GM21526 (cell line): ENCODE data around the gene VWF.

Experiments
- ATAC-seq: cut with Tn5 transposase; IDR thresholded peaks from one replicate; pipeline ENCODE4 v1.9.1; 2021; ENCODE audit warnings: moderate library complexity; ENCODE audit not compliant: unreplicated experiment, low FRiP score

Gene VWF

GRCh38 chr12:5966486-5967095 is 157.9 kb downstream of the VWF start:
- no peak for ATAC-seq

DNA sequence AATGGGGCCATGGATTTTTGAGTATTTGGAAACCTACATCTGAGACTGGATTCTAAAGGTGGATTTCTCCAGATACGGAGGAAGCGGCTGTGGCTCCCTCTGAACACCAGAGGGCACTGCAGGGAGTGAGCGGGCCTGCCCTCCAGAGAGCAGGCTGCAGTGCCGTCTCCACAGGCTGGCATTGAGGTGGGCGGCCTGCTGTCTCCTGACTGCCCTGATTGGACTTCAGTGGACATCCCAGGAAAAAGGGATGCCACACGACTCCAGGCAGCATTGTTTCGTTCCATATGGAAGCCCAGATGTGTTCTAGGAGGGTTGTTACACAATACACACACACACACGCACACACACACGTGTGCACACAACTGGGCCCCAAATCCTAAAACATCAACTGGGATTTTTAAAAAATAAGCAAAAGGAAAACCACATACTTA is 158.5 kb downstream of the VWF start:
- no peak for ATAC-seq

DNA sequence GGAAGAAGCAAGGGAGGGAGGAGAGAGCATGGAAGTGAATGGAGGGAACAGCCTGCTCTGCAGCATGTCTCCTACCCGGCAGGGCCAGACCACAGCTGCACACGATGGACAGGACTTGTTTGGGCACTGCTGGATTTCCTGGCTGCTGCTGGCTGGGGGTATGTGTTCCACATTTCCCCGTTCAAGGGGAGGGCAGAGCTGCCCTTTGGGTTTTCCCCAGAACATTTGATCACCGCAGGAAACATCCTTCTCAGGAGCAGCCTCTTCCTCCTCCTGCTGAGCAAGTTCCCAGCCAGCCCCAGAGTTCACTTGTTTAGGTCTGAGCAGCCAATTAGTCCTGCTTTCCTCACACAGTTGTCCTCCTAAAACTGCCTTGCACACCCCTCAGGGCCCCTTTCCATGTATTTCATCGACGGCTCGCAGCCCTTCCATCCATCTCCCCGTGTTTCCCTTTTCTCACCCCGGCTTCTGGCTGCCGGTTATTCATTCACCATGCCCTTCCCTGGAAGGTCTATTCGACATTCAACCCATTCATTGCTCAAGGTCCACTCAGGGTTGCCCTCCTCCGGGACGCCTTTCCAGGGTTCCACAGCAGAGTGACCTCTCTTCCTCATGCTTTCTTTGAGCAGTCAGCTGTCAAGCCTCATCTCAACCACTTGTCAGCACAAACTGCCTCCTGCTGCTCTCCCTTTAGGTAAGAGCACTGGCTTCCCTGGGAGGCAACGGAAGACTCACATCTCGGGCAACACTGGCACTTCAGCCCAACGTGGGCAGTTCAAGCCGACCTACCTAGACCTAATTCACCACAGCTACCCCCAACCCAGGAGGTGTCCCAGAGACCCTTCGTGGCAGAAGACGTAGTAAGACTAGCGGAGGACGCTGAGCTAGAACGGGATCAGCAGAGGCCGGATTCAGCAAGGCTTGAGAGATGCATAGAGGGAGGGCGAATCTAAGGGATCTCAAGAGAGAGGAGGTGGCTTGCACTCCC is 159.3 kb downstream of the VWF start:
- ATAC-seq = no peak

DNA sequence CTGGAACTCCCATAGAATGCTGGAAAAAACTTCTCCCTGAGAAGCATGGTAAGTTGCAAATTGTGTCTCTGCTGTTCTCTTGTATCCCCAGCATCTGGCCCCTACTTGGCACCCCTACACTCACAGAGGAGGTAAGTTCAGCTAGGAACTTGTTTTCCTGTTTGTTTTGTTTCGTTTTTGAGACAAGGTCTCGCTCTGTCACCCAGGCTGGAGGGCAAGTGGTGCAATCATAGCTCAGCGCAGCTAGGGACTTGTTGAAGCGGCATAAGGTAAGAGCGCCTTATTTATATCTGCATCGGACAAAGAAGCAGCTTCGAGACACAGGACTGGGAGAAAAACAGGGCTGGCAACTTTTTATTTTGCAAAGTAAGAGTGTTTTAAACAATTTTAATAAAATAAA is 161.0 kb downstream of the VWF start:
- no peak for ATAC-seq

- ATAC-seq = no peak
These were observed 163.7 kb downstream of the VWF start for GRCh38 chr12:5960783-5961182.

GRCh38 chr12:5956987-5957386 is 167.5 kb downstream of the VWF start:
- ATAC-seq = no peak

- no peak for ATAC-seq
These were observed 169.8 kb downstream of the VWF start for GRCh38 chr12:5954661-5955060.

DNA sequence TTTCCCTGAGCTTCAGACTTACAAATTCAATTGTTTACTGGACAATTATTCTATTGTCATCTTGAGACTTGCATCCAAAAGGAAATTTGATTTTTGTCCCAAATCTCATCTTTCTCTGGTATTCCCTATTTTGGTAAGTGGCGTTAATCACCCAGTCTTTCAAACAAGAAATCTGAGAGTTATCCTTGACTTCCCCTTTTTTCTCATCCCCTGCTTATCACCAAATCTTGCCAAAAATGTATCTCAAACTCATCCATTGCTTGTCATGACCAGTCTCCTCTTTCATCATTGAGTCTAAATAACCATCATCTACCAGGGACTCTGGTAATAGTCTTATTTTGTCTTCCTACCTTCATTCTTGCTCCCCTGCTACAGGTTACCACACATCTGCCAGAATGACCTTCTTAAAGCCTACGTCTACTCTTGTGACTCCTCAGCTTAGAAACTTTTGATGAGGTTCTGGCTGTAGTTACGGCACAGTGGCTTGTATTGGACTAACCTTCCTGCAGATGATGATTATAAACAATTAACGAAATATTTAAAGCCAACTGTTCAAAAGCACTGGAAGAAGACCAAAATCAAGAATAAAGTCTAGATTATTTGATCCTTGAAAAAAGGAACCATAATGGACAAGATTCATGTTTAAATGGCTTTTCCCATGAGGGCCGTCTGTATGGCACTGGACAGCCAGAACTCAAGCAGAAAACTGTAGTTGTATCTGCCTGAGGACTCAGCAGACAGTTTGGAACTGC is 170.5 kb downstream of the VWF start:
- no peak for ATAC-seq

DNA sequence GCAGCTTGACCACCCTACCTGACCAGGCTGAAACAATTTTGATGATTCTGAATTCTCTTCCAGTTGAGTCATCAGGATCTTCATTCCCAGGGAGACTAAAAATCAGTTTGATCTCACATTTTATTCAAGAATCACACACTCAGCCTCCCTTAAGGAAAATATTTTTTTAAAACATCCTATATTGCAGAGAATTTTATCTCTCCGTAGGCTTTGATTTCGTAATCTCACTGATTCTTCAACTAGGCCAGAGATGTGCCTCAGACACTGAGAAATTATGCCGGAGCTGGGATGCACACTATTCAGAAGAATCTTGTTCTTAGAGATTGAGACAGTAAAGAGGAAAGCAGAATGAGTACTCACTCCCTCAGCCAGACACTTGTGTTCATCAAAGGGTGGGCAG is 172.4 kb downstream of the VWF start:
- no peak for ATAC-seq

DNA sequence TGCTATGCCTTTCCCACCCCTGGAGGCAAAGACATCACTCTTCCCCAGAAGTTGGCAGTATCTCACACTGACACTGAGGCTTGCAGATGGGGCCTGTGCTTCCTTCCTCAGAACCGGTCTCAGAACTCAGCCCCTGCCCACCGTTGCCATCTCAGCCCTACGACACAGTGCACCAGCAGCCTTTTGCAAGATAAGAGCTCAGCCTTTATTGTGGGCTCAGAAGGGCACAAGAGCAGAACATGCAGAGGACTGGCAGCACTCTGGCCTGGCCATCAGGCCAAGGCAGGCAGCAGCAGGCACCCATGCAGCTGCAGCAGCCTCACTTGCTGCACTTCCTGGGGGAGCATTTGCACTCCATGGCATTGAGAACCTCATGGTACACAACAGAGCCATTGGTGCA is 175.8 kb downstream of the VWF start:
- ATAC-seq = no peak

GRCh38 chr12:5947006-5947405 is 177.5 kb downstream of the VWF start:
- no peak for ATAC-seq

DNA sequence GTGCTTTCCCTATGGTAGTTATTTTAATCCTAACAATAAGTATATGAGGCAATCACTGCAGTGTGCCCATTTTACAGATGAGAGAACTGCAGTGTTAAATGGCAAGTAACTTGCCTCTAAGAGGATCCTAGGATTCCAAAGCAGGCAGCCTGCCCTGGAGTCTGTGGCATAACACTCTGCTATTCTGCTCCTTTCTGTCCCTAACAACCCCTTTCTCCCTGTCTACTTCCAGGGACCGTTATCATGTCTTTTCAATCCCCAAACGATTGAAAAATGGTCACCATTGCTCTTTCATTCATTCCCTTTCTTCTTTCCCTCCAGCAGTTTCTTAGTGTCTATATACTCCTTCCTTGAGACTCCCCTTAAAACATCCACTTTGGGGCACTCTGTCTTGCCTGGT is 178.1 kb downstream of the VWF start:
- no peak for ATAC-seq

DNA sequence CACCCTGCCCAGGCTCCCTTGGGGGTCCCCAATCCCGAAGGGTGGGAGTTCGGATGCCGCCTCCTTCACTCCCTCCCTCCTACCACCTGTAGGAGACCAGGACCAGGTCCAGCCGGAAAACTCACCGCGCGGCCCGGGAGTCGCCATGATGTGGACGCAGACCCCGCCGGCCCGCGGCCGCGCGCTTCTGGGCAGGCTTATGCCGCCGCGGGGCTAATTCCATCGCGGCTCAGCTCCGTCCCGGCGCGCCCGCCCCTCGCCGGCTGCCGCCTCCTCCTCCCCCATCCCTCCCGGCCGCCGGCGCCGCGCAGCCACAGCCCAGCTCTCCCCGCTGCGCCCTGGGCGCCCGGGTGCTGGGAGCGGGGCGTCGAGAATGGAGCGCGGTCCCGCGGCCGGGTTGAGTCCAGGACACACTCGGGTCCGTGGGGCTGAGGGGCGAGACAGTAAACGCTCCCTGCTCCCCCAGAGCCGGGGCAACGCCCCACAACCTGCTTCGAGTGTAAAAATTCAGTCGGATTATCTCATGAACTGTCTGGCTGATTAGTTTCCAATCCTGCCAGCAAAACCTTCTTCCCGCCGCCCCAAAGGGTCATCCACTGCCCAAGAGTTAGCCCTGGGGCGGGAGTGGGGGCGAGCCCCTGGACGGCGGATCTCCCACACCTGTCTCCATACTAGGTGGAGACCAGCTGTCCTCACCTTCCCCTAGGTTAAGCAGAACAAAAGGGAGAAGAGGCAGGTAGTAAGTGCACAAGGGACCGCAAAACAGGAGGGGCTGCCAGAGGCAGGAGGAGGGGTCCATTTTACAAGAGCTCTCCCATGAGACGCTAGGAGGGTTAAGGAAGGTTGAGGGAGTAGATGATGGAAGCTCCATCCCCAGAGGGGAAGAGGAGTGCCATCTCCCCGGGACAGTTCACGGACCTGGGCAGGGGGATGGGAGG is 179.1 kb downstream of the VWF start, which contains the start of gene ANO2:
Gene ANO2, minus strand, starts transcription at position 189 of the 938 bp plus-strand sequence. Its CDS starts 42 bp downstream, at position 147.
- no peak for ATAC-seq

GRCh38 chr12:5944688-5945070 is 179.8 kb downstream of the VWF start:
- no peak for ATAC-seq

DNA sequence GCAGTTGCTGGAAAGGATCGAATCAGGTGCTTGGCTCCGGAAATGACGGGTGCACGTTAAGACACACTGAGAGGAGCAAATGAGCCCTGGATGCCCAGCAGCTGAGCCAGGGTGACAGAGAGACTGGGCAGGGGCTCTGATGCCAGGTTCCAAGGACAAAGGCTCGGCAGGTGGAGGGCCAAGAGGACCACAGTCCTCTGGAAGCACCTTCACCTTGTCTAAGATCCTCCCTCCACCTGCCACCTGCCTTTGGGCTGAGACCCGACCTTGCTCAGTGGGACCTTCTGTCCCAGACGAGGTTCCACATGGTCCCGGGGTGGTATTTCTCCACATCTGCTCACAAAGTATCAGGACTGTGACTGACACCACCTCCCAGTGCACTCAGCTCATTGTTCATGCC is 180.4 kb downstream of the VWF start:
- ATAC-seq = no peak

DNA sequence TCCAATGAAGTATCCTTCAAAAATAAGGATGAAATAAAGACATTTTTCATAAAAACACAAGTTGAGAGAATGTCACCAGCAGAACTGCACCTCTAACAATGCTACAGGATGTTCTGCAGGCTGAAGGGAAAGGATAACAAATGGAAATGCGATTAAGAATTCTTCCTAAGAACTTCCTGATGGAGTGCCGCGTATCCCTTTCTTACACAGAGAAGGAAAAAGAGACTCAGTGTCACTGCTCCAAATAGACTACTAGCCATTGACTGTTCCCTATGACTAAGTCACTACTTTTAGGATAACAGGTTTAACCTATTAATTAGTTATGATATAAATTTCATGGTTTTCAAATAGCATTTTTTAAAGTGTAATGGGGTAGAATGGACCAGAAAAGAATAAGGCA is 182.6 kb downstream of the VWF start:
- no peak for ATAC-seq

DNA sequence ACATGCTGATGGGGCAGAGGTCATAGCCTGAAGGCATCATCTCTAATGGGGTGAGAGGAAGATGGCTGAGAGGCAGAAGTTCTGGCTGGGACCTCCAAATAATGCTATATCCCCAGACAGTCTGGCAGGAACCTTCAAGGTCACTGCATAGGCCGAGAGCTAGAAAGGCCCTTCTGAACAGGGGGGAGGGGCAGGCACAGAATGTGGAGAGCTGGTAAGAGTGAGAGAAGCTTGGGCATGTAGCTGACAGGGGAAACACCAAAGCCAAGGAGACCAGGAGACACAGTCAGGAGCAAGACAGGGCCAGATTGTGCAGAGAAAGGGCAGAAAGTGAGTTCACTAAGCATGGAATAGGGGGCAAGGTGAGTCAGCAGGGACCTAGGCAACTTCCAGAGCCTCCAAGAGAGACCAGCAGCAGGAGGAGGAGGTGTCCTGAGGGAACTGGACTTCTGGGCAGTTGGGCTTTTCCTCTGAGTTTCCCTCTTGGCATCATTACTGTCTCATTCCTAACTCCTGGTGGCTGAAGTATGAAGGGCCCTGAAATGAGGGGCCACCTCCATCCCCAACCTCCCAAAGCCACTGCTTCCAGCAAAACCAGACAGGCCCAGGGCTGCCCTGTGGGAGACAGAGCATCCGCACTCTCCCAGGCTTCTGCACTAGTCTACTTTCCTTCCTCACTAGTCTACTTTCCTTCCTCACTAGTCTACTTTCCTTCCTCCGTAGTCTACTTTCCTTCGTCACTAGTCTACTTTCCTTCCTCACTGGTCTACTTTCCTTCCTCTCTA is 196.5 kb downstream of the VWF start:
- ATAC-seq = no peak

DNA sequence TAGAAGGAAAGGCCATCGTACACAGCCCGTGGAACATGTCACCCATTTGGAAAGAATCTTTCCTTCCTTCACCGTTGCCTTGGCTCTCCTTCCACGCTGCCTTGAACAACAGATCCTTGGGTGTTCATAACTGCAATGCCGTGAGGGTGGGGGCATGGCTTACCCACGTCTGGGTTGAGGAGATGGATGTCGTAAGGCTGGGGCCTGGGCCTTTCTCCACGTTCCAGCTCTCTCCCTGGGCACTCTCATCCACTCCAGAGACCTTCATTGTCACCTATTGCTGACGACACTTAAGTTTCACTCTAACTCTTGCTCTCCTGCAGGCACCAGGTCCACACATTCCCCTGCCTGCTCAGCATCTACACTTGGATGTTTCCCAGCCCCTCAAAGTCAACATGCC is 198.8 kb downstream of the VWF start:
- ATAC-seq = no peak

DNA sequence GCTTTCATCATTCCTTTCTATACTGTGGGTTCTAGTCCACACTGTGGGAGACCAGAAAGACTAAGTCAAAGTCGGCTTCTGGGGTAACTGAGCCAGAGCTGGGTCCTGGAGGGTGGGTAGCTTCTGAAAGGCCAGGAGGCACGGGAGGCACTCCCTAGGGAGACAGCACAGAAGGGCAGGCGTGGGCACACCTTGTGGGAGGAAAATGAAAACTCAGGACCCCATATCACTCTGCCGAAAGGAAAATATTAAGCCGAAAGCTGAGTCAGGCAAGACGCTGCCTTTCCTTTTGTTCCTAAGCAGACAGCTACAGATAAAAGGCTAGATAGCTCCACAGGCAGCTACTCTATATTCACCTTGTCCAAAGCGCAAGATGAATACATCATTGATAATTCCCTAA is 200.1 kb downstream of the VWF start:
- ATAC-seq = no peak
